ENCODE measurements around the gene PRKCSH. TPM values are rescaled to one million over a fixed set of nuclear protein-coding genes. Genes with fewer than 3 reads are reported as not detected.

PRKCSH gene
- polyA plus RNA-seq, 12 donors: 128 to 211 (median 169) TPM; not detected in 1

- DNase-seq: no peak
Observed at GRCh38 chr19:11499220-11499726, 63.8 kb downstream of the PRKCSH start.

GRCh38 chr19:11499890-11500420, 64.5 kb downstream of the PRKCSH start:
- DNase-seq: no peak

Other genes with a start within 250 kb of the PRKCSH start
- 100 to 1,000 TPM in 11 of 12 donors, not detected in 1; 100 to 164 (median 118) TPM for gene KANK2, start 238.1 kb upstream of the PRKCSH start, polyA plus RNA-seq (ENCODE audit: insufficient read length in 12 of 12)
- gene ANGPTL8, start 196.0 kb upstream of the PRKCSH start, polyA plus RNA-seq (ENCODE audit: insufficient read length in 12 of 12): under 1 TPM in 6 of 12 donors, not detected in 6; 0.32 to 0.89 (median 0.50) TPM
- gene DOCK6, start 173.1 kb upstream of the PRKCSH start, polyA plus RNA-seq (ENCODE audit: insufficient read length in 12 of 12): 10 to 100 TPM in 11 of 12 donors, not detected in 1; 23.7 to 53.7 (median 37.5) TPM
- gene TSPAN16, start 139.5 kb upstream of the PRKCSH start, polyA plus RNA-seq (ENCODE audit: insufficient read length in 12 of 12): not detected
- gene RAB3D, start 96.0 kb upstream of the PRKCSH start, polyA plus RNA-seq (ENCODE audit: insufficient read length in 12 of 12): 10 to 100 TPM in 3 of 12 donors, 1 to 10 TPM in 8, not detected in 1; 4.9 to 22.5 (median 6.8) TPM
- gene TMEM205, start 89.4 kb upstream of the PRKCSH start, polyA plus RNA-seq (ENCODE audit: insufficient read length in 12 of 12): 10 to 100 TPM in 11 of 12 donors, not detected in 1; 34.5 to 56.2 (median 42.0) TPM
- gene CCDC159, start 89.1 kb upstream of the PRKCSH start, polyA plus RNA-seq (ENCODE audit: insufficient read length in 12 of 12): 10 to 100 TPM in 4 of 12 donors, 1 to 10 TPM in 7, not detected in 1; 4.5 to 33.7 (median 8.1) TPM
- 10 to 100 TPM in 7 of 12 donors, 1 to 10 TPM in 4, not detected in 1; 8.4 to 22.0 (median 11.2) TPM for gene PLPPR2, start 80.2 kb upstream of the PRKCSH start, polyA plus RNA-seq (ENCODE audit: insufficient read length in 12 of 12)
- 1 to 10 TPM in 8 of 12 donors, under 1 TPM in 2, not detected in 2; 0.86 to 2.4 (median 1.3) TPM for gene SWSAP1, start 61.0 kb upstream of the PRKCSH start, polyA plus RNA-seq (ENCODE audit: insufficient read length in 12 of 12)
- 1 to 10 TPM in 11 of 12 donors, not detected in 1; 2.5 to 5.9 (median 3.3) TPM for gene EPOR, start 51.3 kb upstream of the PRKCSH start, polyA plus RNA-seq (ENCODE audit: insufficient read length in 12 of 12)
- 1 to 10 TPM in 3 of 12 donors, under 1 TPM in 7, not detected in 2; 0.40 to 1.5 (median 0.55) TPM for gene RGL3, start 16.3 kb upstream of the PRKCSH start, polyA plus RNA-seq (ENCODE audit: insufficient read length in 12 of 12)
- gene ODAD3, start 514 bp upstream of the PRKCSH start, polyA plus RNA-seq (ENCODE audit: insufficient read length in 12 of 12): under 1 TPM in 10 of 12 donors, not detected in 2; 0.16 to 0.41 (median 0.29) TPM
- 1 to 10 TPM in 1 of 12 donors, under 1 TPM in 6, not detected in 5; 0.05 to 4.3 (median 0.21) TPM for gene ELAVL3, start 45.4 kb downstream of the PRKCSH start, polyA plus RNA-seq (ENCODE audit: insufficient read length in 12 of 12)
- 1 to 10 TPM in 10 of 12 donors, not detected in 2; 2.7 to 9.3 (median 4.6) TPM for gene ZNF653, start 70.2 kb downstream of the PRKCSH start, polyA plus RNA-seq (ENCODE audit: insufficient read length in 12 of 12)
- gene ECSIT, start 93.5 kb downstream of the PRKCSH start, polyA plus RNA-seq (ENCODE audit: insufficient read length in 12 of 12): 10 to 100 TPM in 11 of 12 donors, not detected in 1; 28.4 to 47.2 (median 35.2) TPM
- gene CNN1, start 103.2 kb downstream of the PRKCSH start, polyA plus RNA-seq (ENCODE audit: insufficient read length in 12 of 12): 100 to 1,000 TPM in 7 of 12 donors, 10 to 100 TPM in 4, not detected in 1; 37.7 to 129 (median 108) TPM
- 10 to 100 TPM in 11 of 12 donors, not detected in 1; 24.0 to 54.6 (median 31.9) TPM for gene ELOF1, start 123.6 kb downstream of the PRKCSH start, polyA plus RNA-seq (ENCODE audit: insufficient read length in 12 of 12)
- gene ACP5, start 142.0 kb downstream of the PRKCSH start, polyA plus RNA-seq (ENCODE audit: insufficient read length in 12 of 12): 1 to 10 TPM in 9 of 12 donors, under 1 TPM in 1, not detected in 2; 0.52 to 4.8 (median 1.7) TPM
- gene ZNF627, start 161.8 kb downstream of the PRKCSH start, polyA plus RNA-seq (ENCODE audit: insufficient read length in 12 of 12): 10 to 100 TPM in 10 of 12 donors, 1 to 10 TPM in 1, not detected in 1; 5.1 to 18.6 (median 15.7) TPM